ENCODE data around the gene HPSE. TPM values are rescaled to one million over a fixed set of nuclear protein-coding genes. Genes with fewer than 3 reads are reported as not detected.
"Not testable (repeated sequence)": the region's sequence is repeated elsewhere in the genome, so short reads cannot be mapped to it uniquely, and the experiment has no call there.

Gene HPSE
- total RNA-seq, 1 donor from 2014 or later = 1.8 TPM

DNA sequence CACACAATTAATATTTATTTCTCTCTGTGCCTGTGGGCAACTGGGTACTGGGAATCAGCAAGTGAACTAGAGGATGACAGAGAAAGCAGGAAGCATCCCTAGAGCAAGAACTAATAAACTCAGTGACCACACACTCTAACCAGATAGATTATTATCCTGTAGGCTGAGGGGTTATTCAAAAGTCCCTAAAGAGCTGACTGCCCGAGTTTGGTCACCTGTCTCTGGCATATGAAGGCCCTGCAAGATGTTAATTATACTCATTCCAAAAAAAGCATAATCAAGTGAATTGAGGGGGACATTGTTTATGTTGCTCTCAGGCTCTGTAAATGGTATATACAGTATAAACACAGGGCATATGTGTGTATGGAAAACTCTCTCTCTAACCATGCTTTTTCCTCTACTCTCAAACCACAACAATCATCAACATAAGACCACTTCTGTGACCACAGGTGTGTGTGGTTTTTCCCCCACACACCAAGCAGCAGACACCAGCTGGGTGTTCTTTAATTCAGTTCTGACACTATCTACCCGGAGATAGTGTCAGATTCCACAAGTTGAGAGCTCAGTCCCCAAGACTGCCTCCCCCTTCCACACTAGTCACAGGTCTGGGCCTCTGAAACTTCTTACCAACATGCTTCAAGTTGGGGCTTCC is 6.2 kb upstream of the HPSE start:
- DNase-seq (ENCODE audit: missing footprints) = no peak
- intact Hi-C loops (cut with DNase I) = no loop called here
- ATAC-seq = no peak

DNA sequence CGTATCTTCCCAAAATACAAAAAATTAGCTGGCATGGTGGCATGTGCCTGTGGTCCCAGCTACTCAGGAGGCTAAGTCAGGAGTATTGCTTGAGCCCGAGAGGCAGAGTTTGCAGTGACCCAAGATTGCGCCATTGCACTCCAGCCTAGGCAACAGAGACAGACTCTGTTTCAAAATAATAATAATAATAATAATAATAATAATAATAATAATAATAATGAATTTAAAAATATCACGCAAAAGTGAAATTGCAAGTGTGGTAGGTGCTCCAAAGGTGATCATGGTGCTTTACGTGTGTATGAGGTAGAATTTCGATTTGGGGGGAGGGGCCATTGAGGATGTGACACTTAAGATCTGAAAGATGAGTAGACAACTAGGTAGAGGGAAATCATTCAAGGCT is 4.9 kb upstream of the HPSE start:
- intact Hi-C loops (cut with DNase I) = no loop called here
- ATAC-seq = no peak

DNA sequence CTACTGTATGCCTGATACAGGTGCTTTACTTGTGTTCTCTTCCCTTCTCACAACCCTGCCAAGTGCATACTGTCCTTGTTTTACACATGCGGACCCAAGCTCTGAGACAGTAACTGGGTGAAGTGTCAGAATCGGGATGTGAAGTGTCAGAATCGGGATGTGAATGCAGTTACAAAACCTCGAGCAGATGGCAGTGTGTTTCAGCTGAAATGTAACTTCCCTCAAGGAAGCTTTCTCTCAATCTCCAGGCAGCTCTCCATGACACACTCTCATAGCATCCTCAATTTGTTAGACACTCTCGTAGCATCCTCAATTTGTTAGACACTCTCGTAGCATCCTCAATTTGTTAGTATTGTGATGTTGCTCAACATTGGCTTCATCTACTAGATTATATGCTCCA is 1.1 kb upstream of the HPSE start:
- ATAC-seq (peak; percentile 26), DNase-seq (ENCODE audit: missing footprints) (no peak)
- intact Hi-C loops (cut with DNase I) = no loop called here

More for the DNA sequence above, 4.9 kb upstream of the HPSE start:
- no peak for DNase-seq (ENCODE audit: missing footprints)

DNA sequence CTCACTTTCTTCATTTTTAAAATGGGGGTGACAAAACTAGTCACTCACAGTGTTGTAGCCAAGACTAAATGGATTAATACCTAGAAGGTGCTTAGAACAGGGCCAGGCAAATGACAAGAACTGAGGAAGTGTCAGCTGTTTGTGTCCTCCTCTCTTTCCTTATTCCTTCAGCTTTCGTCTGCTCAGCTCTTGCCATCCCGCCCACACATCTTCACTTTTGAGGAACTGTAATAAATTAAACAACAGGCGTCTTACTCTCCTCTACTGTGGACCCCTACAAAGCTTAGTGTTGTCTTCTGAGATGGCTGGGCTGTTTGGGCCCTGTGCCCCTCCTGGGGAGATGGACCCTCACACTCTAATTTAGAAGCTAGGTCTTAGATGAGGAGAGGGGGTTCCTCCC is 2.7 kb downstream of the HPSE start:
- intact Hi-C loops (cut with DNase I) = no loop called here
- DNase-seq (ENCODE audit: missing footprints) (no peak), ATAC-seq (no peak)

- ATAC-seq = no peak
- intact Hi-C loops (cut with DNase I) = no loop called here
- no peak for DNase-seq (ENCODE audit: missing footprints)
Observed at GRCh38 chr4:83329521-83330110, 5.0 kb downstream of the HPSE start.

GRCh38 chr4:83328521-83329187 is 6.0 kb downstream of the HPSE start:
- intact Hi-C loops (cut with DNase I) = no loop called here
- DNase-seq (ENCODE audit: missing footprints) = no peak
- ATAC-seq = no peak

DNA sequence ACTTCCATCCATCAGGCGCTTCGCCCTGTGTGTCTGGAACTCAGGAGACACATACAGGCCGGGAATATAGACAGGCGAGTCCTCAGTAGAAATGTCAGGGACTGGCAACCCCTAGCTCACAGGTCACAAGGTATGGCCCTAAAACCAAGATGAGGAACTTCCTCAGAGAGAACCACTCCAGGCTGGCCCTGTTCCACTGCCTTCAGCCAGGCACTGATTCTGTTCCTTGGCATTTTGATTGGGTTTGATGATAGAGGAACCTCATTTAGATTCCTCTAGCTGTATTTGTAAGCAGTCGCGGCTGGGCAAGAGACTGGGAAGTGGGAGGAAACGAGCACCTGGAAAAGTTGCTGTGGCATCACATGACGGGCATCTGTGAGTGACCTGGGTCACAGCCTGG is 8.1 kb downstream of the HPSE start:
- DNase-seq (ENCODE audit: missing footprints) (no peak), ATAC-seq (no peak)
- intact Hi-C loops (cut with DNase I) = no loop called here

DNA sequence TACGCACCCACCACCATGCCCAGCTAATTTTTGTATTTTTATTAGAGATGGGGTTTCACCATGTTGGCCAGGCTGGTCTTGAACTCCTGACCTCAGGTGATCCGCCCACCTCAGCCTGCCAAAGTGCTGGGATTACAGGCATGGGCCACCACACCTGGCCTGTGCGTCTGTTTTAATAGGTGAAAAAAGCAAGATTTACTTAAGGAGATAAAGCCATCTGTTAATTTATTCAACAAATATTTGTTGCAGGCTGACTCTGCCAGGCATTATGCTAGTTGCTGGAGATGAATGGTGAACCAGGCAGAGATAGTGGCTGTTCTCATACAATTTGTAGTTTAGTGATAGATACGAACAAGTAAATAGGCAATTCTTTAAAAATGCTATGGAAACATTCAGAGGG is 9.3 kb downstream of the HPSE start:
- intact Hi-C loops (cut with DNase I); DNase-seq (ENCODE audit: missing footprints); ATAC-seq: not testable (repeated sequence)

DNA sequence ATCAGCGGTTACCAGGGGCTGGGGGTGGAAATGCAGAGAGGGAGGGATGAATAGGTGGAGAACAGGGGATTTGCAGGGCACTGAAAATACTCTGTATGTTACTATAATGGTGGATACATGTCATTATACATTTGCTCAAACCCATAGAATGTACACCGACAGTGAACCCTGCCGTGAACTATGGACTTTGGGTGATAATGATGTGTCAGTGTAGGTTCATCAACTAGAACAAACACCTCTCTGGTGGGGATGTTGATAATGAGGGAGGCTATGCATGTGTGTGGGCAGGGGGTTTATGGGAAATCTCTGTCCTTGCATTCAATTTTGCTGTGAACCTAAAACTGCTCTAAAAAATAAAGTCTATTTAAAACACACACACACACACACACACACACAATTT is 11.5 kb downstream of the HPSE start:
- no peak for ATAC-seq
- intact Hi-C loops (cut with DNase I) = no loop called here
- no peak for DNase-seq (ENCODE audit: missing footprints)

DNA sequence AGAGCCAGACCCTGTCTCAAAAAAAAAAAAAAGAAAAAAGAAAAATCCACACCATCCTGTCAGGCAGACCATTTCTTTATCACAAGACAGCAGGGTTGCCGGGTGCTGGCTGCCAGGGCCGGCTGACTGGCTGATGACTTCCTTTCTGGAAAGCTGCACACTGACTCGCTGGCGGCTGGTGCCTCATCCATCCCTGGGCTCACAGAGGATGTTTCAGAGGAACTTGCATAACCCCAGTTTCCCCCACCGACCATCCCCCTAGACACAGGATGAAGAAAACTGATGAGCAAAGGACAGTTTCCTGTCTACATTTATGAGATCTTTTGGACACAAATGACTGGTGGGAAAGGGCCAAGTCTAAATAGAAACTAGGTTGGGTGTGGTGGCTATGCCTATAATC is 14.1 kb downstream of the HPSE start:
- ATAC-seq = peak; percentile 59
- DNase-seq (ENCODE audit: missing footprints) = peak; percentile 91
- intact Hi-C loops (cut with DNase I) = no loop called here

GRCh38 chr4:83318666-83319065 is 16.0 kb downstream of the HPSE start:
- DNase-seq (ENCODE audit: missing footprints) (no peak), ATAC-seq (no peak)
- intact Hi-C loops (cut with DNase I) = no loop called here

- no peak for ATAC-seq
Observed at GRCh38 chr4:83317671-83318070, 17.0 kb downstream of the HPSE start.

GRCh38 chr4:83316459-83317165 is 18.0 kb downstream of the HPSE start:
- ATAC-seq (no peak), DNase-seq (ENCODE audit: missing footprints) (peak; percentile 75)
- intact Hi-C loops (cut with DNase I) = no loop called here

More at GRCh38 chr4:83317671-83318070, 17.0 kb downstream of the HPSE start:
- no peak for DNase-seq (ENCODE audit: missing footprints)
- intact Hi-C loops (cut with DNase I) = no loop called here

GRCh38 chr4:83315341-83315870 is 19.2 kb downstream of the HPSE start:
- no peak for DNase-seq (ENCODE audit: missing footprints)
- intact Hi-C loops (cut with DNase I) = no loop called here
- ATAC-seq = no peak

DNA sequence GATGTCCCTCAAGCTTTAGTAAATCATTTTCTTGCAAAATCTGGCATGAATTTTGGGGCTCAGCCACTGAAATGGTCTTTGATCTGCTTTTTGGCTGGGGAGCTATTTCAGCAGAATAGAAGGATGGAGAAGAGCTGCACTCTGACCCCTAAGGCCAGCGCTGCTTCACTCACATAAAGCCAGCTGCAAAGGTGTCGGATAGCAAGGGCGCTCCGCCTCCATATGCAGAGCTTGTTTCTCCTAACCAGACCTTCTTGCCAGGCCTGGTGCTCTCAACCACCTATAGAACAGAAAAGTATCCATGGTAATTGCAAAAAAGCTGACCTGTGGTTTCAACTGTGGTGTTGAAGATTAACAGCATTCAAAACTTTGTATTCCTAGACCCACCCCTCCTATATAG is 26.0 kb downstream of the HPSE start:
- no peak for ATAC-seq
- intact Hi-C loops (cut with DNase I) = no loop called here
- DNase-seq (ENCODE audit: missing footprints) = no peak

- intact Hi-C loops (cut with DNase I) = no loop called here
- DNase-seq (ENCODE audit: missing footprints) (no peak), ATAC-seq (no peak)
Observed at GRCh38 chr4:83307920-83308319, 26.7 kb downstream of the HPSE start.

DNA sequence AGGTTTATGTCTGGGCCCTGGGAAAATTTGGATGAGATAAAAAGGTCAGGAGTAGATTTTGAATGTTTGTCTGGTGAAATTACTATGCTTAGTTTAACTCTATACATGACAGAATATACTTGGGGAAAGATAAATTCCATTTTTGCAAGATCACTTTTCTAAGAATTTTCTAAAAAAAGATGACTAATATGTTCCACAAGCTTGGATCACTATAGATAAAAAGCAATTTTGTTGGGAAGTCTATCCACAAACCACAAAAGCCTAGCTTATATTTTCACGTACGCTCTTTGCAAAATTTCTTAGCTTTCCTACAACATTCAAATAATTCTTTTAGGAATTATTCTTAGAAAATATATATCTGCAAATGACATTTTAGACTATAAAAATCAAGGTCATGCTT is 29.5 kb downstream of the HPSE start:
- intact Hi-C loops (cut with DNase I) = no loop called here
- no peak for ATAC-seq

DNA sequence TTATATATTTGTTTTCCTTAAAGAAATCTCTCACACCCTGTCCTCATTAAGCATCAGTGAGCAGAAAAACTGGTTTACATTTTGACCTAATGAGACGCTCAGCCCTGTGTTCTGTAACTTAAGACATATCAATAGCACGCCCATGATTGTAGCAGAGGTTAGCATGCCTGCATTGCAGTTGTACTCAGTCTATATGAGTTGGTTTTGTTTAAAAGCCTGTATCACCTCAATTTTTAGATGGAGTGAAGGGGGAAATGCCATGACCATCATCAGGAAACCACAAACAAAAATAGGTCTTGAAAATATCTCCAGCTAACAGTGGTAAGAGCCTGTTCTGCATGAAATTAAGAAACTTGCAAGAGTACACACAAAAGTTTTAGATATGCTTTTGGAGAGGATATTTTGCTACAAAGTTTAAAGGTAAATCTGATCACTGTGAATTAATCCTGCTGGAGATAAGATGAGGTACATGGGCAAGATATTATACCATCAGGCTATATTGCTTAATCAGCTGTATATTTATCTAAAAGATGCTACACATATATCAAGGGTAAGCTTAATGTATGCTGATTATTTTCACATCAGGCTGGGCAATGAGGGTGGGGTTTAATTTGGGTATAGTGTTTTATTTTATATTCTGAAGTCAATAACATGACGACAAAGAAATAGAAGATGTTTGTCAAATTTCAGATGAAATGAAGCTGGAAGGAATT is 36.9 kb downstream of the HPSE start:
- intact Hi-C loops (cut with DNase I) = no loop called here
- no peak for ATAC-seq

More for the DNA sequence above, 29.5 kb downstream of the HPSE start:
- DNase-seq (ENCODE audit: missing footprints) = no peak

More for the DNA sequence above, 36.9 kb downstream of the HPSE start:
- no peak for DNase-seq (ENCODE audit: missing footprints)
